GM12875 (cell line): ENCODE measurements around the gene NOD1.

Experiments used
- H3K4me3 ChIP-seq: one replicate; pipeline ENCODE4 v1.5.1; 2011; ENCODE audit warnings: low read depth, low read length, control low read depth
- CTCF ChIP-seq: IDR thresholded peaks from 2 replicates; pipeline ENCODE4 v1.5.1; 2011; ENCODE audit warnings: low read depth, mild to moderate bottlenecking, control low read depth, inconsistent platforms, low read length, moderate library complexity, borderline replicate concordance; ENCODE audit not compliant: insufficient read depth

The NOD1 gene

GRCh38 chr7:30433082-30433481 lies 45.5 kb downstream of the NOD1 start:
- no peak for TF ChIP-seq CTCF

GRCh38 chr7:30430777-30431176 lies 47.8 kb downstream of the NOD1 start:
- no peak for TF ChIP-seq CTCF
- no peak overlapping the region for H3K4me3 ChIP-seq

More at GRCh38 chr7:30433082-30433481, 45.5 kb downstream of the NOD1 start:
- H3K4me3 ChIP-seq = no peak overlapping the region

- H3K4me3 ChIP-seq = no peak overlapping the region
- no peak for TF ChIP-seq CTCF
Measured at GRCh38 chr7:30430276-30430675, 48.3 kb downstream of the NOD1 start.

GRCh38 chr7:30429156-30429530 lies 49.4 kb downstream of the NOD1 start:
- TF ChIP-seq CTCF = no peak
- H3K4me3 ChIP-seq = no peak overlapping the region

- no peak overlapping the region for H3K4me3 ChIP-seq
- TF ChIP-seq CTCF = no peak
Measured at GRCh38 chr7:30428246-30429155, 50.1 kb downstream of the NOD1 start.

- no peak for TF ChIP-seq CTCF
- H3K4me3 ChIP-seq = no peak overlapping the region
Measured at GRCh38 chr7:30427296-30428070, 51.1 kb downstream of the NOD1 start.

- no peak for TF ChIP-seq CTCF
- H3K4me3 ChIP-seq = no peak overlapping the region
Measured at GRCh38 chr7:30424506-30424905, 54.1 kb downstream of the NOD1 start.
